Measurements from ENCODE around the gene TMEM86B. TPM values are rescaled to one million over a fixed set of nuclear protein-coding genes. Genes with fewer than 3 reads are reported as not detected.

TMEM86B gene
- total and polyA plus RNA-seq, 2 donors (not counting 3 experiments of a cell fraction or from before 2014, with no cell fraction given) = 4.5 to 5.4 TPM

GRCh38 chr19:55266404-55266803 lies 37.8 kb upstream of the TMEM86B start:
- TF ChIP-seq POLR2AphosphoS5 (IDR thresholded peaks at IDR 0.05; ENCODE audit: insufficient read depth, low read depth, low read length) (no peak), MYC (IDR thresholded peaks at IDR 0.05; ENCODE audit: low read depth, low read length) (no peak), POLR2A (IDR thresholded peaks at IDR 0.05; ENCODE audit: low read depth, low read length) (no peak), EZH2 (IDR thresholded peaks at IDR 0.05; ENCODE audit: borderline replicate concordance, low read depth, low read length, severe bottlenecking) (no peak), FOS (IDR thresholded peaks at IDR 0.05; ENCODE audit: borderline replicate concordance, insufficient read depth, low read length) (no peak), GATA2 (IDR thresholded peaks at IDR 0.05; ENCODE audit: insufficient read depth, insufficient read length, low read depth, low read length) (no peak), JUN (IDR thresholded peaks at IDR 0.05; ENCODE audit: borderline replicate concordance, insufficient read depth, insufficient read length, low read depth) (no peak)
- TF ChIP-seq, protein P1, sequence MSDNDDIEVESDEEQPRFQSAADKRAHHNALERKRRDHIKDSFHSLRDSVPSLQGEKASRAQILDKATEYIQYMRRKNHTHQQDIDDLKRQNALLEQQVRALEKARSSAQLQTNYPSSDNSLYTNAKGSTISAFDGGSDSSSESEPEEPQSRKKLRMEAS (IDR thresholded peaks at IDR 0.05; ENCODE audit: insufficient read depth, insufficient read length) = no peak
- TF ChIP-seq, protein P2, sequence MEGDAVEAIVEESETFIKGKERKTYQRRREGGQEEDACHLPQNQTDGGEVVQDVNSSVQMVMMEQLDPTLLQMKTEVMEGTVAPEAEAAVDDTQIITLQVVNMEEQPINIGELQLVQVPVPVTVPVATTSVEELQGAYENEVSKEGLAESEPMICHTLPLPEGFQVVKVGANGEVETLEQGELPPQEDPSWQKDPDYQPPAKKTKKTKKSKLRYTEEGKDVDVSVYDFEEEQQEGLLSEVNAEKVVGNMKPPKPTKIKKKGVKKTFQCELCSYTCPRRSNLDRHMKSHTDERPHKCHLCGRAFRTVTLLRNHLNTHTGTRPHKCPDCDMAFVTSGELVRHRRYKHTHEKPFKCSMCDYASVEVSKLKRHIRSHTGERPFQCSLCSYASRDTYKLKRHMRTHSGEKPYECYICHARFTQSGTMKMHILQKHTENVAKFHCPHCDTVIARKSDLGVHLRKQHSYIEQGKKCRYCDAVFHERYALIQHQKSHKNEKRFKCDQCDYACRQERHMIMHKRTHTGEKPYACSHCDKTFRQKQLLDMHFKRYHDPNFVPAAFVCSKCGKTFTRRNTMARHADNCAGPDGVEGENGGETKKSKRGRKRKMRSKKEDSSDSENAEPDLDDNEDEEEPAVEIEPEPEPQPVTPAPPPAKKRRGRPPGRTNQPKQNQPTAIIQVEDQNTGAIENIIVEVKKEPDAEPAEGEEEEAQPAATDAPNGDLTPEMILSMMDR (IDR thresholded peaks at IDR 0.05; ENCODE audit: extremely low read depth in 1 of 2, insufficient read depth in 1 of 2, low read depth in 1 of 2, low read length in 2 of 2) = no peak
- no peaks in the 10 kb centered on the region for H3K79me2 ChIP-seq (ENCODE audit: control insufficient read depth, insufficient read depth, low read length)
- H4K20me1 ChIP-seq (replicated peaks; ENCODE audit: control insufficient read depth, extremely low read depth, insufficient read depth, low read length) = no peaks in the 10 kb centered on the region
- H2AFZ ChIP-seq (ENCODE audit: low read depth, low read length) = no peak overlapping the region
- BruUV-seq (replicated peaks) = no TSS peak
- dilution Hi-C loops (cut with MboI; ENCODE audit: extremely low pct_ligation_motif_present, low sequenced_read_pairs) = no loop called here
- intact Hi-C loops (cut with micrococcal nuclease) = no loop called here
- H3K9ac ChIP-seq (replicated peaks; ENCODE audit: extremely low read depth, insufficient read depth, low read length) = no peak overlapping the region
- CTCF ChIA-PET = no interaction called here
- H3K4me3 ChIP-seq (replicated peaks in 1 of 3; ENCODE audit: insufficient read depth in 1 of 3, low read depth in 1 of 3, low read length in 3 of 3) = no peak overlapping the region
- H3K9me1 ChIP-seq (replicated peaks; ENCODE audit: control insufficient read depth, extremely low read depth, insufficient read depth, low read length) = no peaks in the 10 kb centered on the region
- no peak overlapping the region for H3K4me2 ChIP-seq (ENCODE audit: insufficient read depth, low read length)
- DNase-seq (ENCODE audit: low read depth, low spot score) = no peak
- H3K9me3 ChIP-seq (replicated peaks; ENCODE audit: control insufficient read depth, insufficient read depth, low read length) = no peaks in the 10 kb centered on the region
- POLR2A ChIA-PET = no interaction called here
- H3K27me3 ChIP-seq (ENCODE audit: control insufficient read depth in 2 of 2, insufficient read depth in 2 of 2, low read length in 2 of 2) = no peaks in the 10 kb centered on the region
- FAIRE-seq = no peak
- no peaks in the 10 kb centered on the region for H3K4me1 ChIP-seq (ENCODE audit: control insufficient read depth, extremely low read depth, insufficient read depth, low read length)
- H3K27ac ChIP-seq (ENCODE audit: insufficient read depth, low read depth, low read length) = no peak overlapping the region
- no peaks in the 10 kb centered on the region for H3K36me3 ChIP-seq (ENCODE audit: control insufficient read depth in 2 of 2, extremely low read depth in 1 of 2, insufficient read depth in 2 of 2, low read length in 2 of 2)
